Left renal pelvis (tissue), 4 donors: Measurements from ENCODE around the gene TAPBP. TPM values are rescaled to one million over a fixed set of nuclear protein-coding genes. Genes with fewer than 3 reads are reported as not detected.
"Not testable (repeated sequence)": the region's sequence is repeated elsewhere in the genome, so short reads cannot be mapped to it uniquely, and the experiment has no call there.

ENCODE experiments used
- DNase-seq, 4 donors: peaks; one replicate each; pipeline ENCODE4 v3.0.0-alpha.2; 2013; ENCODE audit warnings: low read depth in 4 of 4, low spot score in 3 of 4
- polyA plus RNA-seq, 4 donors: library from polyadenylated mRNA; unstranded; fragments of 120-200 nt; gene quantifications; one replicate each; pipeline ENCODE4 v1.2.1, GENCODE V29; 2013; ENCODE audit not compliant: insufficient read length in 4 of 4

The TAPBP gene
- 10 to 100 TPM; 26.9 to 49.5 (median 38.4) TPM for polyA plus RNA-seq

GRCh38 chr6:33313709-33314514, at the start of gene TAPBP:
TSS of gene TAPBP (minus strand) at chr6:33314078. CDS start at chr6:33314041, 37 bp downstream.
- peak in 3 of 4 donors; percentile 44 to 54 (median 49) for DNase-seq

GRCh38 chr6:33363486-33363885, 49.6 kb upstream of the TAPBP start:
- DNase-seq, result not testable (repeated sequence)

- DNase-seq, result no peak
These were observed 45.5 kb upstream of the TAPBP start for GRCh38 chr6:33359331-33359730.

GRCh38 chr6:33357160-33357871, 43.4 kb upstream of the TAPBP start:
- DNase-seq, result not testable (repeated sequence)

- DNase-seq, result no peak
These were observed 42.4 kb upstream of the TAPBP start for GRCh38 chr6:33356295-33356694.

GRCh38 chr6:33355860-33356259, 42.0 kb upstream of the TAPBP start:
- not testable (repeated sequence) for DNase-seq

- DNase-seq, result no peak
These were observed 33.9 kb upstream of the TAPBP start for GRCh38 chr6:33347816-33348215.

GRCh38 chr6:33346972-33347371, 33.1 kb upstream of the TAPBP start:
- not testable (repeated sequence) for DNase-seq

- peak in 3 of 4 donors; percentile 41 to 52 (median 52) for DNase-seq
These were observed 31.1 kb upstream of the TAPBP start for GRCh38 chr6:33344701-33345697.

- DNase-seq, result no peak
These were observed 30.2 kb upstream of the TAPBP start for GRCh38 chr6:33343953-33344611.

GRCh38 chr6:33343606-33343952, 29.7 kb upstream of the TAPBP start:
- not testable (repeated sequence) for DNase-seq

GRCh38 chr6:33339193-33339592, 25.3 kb upstream of the TAPBP start:
- DNase-seq, result no peak

- DNase-seq, result no peak
These were observed 22.6 kb upstream of the TAPBP start for GRCh38 chr6:33336495-33336894.

- no peak for DNase-seq
These were observed 22.0 kb upstream of the TAPBP start for GRCh38 chr6:33335916-33336315.

GRCh38 chr6:33333666-33334065, 19.8 kb upstream of the TAPBP start:
- no peak for DNase-seq

GRCh38 chr6:33330736-33331135, 16.9 kb upstream of the TAPBP start:
- DNase-seq, result no peak

- no peak for DNase-seq
These were observed 15.2 kb upstream of the TAPBP start for GRCh38 chr6:33329058-33329457.

GRCh38 chr6:33324125-33324524, 10.2 kb upstream of the TAPBP start:
- DNase-seq, result no peak

- no peak for DNase-seq
These were observed 9.7 kb upstream of the TAPBP start for GRCh38 chr6:33323623-33323948.

- DNase-seq, result no peak
These were observed 7.3 kb upstream of the TAPBP start for GRCh38 chr6:33321227-33321626.
